ENCODE data around the gene KSR1.
A peak's percentile ranks its signal among the peaks of the same experiment; 100 is the strongest.

The KSR1 gene

DNA sequence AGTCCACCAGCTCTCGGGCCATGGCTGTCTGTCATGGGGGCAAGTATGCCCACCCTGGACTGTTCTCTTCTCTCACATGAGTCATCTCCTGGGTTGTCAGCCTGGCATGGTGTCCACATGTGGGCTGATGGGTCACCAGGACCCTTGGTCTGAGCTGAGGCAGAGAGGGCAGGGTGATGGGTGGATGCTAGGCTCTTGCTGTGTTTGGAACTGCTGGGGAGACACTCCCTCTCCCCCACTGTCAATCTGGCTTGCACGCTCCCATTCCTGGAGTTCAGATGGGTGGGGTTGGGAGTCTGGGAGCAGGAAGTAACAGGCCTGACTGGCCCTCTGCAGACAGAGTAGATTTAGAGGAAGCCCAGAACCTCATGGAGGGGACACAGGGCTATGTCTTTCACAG, 28.9 kb downstream of the KSR1 start:
- Histone ChIP-seq H3K27me3 (no peaks in the 10 kb centered on the region), H3K27ac (no peak overlapping the region), H3K4me1 (ENCODE audit: control insufficient read depth in 1 of 2, insufficient read depth in 1 of 2, low read depth in 1 of 2, low read length in 1 of 2) (peaks cover 25 to 29% of the 10 kb centered on the region in 2 experiments), H3K9me3 (no peaks in the 10 kb centered on the region), H3K4me3 (ENCODE audit: low read depth in 1 of 2, low read length in 1 of 2) (no peak overlapping the region), H3K36me3 (no peaks in the 10 kb centered on the region)
- TF ChIP-seq, protein P1, sequence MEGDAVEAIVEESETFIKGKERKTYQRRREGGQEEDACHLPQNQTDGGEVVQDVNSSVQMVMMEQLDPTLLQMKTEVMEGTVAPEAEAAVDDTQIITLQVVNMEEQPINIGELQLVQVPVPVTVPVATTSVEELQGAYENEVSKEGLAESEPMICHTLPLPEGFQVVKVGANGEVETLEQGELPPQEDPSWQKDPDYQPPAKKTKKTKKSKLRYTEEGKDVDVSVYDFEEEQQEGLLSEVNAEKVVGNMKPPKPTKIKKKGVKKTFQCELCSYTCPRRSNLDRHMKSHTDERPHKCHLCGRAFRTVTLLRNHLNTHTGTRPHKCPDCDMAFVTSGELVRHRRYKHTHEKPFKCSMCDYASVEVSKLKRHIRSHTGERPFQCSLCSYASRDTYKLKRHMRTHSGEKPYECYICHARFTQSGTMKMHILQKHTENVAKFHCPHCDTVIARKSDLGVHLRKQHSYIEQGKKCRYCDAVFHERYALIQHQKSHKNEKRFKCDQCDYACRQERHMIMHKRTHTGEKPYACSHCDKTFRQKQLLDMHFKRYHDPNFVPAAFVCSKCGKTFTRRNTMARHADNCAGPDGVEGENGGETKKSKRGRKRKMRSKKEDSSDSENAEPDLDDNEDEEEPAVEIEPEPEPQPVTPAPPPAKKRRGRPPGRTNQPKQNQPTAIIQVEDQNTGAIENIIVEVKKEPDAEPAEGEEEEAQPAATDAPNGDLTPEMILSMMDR (IDR thresholded peaks at IDR 0.05), result no peak

DNA sequence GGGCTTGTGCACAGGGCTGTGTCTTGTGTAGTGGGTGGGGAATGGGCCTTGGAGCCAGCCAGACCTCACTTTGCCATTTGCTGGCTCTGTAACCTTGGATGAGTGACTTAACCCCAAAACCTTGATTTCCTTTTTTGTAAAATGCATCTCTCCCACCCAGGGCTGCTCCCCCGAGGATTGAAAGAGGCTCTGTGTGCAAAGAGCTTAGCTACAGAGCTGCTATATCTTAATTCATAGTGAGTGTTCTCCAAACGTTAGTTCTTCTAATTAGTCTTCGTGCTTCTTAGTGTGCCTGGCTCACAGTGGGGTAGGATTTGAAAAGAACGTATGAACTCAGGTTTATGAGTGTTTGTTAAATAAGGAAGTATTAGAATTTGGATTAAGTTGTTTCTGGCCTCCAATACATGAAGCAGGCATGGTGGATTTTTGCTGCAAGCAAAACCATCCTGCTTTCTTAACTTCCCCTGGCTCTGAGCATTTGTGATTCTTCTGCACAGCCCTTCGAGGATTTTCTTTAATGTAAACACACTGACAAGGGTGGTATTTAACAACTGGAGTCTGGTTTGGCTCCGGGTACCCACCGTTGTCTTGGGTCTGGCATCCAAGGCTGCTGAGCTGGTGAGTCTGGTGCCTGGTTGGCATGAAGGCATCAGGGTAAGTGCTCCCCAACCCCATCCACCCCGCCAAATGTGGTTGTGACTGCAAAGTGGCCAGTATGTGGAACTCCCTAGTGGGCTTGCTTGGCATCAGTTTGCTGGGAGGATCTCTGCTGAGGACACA, 29.7 kb downstream of the KSR1 start:
- no peaks in the 10 kb centered on the region for H3K36me3 ChIP-seq
- no peaks in the 10 kb centered on the region for H3K9me3 ChIP-seq
- no peaks in the 10 kb centered on the region for H3K27me3 ChIP-seq
- no peak overlapping the region for H3K4me3 ChIP-seq (ENCODE audit: low read depth in 1 of 2, low read length in 1 of 2)
- peaks cover 25 to 29% of the 10 kb centered on the region in 2 experiments for H3K4me1 ChIP-seq (ENCODE audit: control insufficient read depth in 1 of 2, insufficient read depth in 1 of 2, low read depth in 1 of 2, low read length in 1 of 2)
- peak overlapping the region; percentile 33 for H3K27ac ChIP-seq
- TF ChIP-seq, protein P1 (IDR thresholded peaks at IDR 0.05), result no peak

DNA sequence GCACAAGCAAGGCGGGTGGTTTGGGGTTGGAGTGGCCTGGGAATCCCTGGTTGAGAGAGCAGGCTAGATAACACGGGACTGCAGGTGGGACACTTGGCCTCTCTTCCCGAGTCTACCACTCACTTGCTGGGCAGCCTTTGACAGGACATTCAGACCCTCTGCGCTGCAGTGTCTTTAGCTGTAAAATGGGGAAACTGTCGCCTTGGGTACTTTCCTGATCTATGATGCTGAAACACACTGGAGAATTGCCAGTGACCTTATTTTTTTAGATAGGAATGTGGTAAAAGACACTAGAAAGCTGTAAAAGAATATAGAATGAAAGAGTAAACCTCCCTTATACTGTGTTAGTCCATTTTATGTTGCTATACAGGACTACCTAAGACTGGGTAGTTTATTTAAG, 30.5 kb downstream of the KSR1 start:
- H3K27me3 ChIP-seq, result no peaks in the 10 kb centered on the region
- peak overlapping the region; percentile 33 for H3K27ac ChIP-seq
- TF ChIP-seq, protein P1 (IDR thresholded peaks at IDR 0.05), result no peak
- no peaks in the 10 kb centered on the region for H3K36me3 ChIP-seq
- H3K9me3 ChIP-seq, result no peaks in the 10 kb centered on the region
- H3K4me1 ChIP-seq (ENCODE audit: control insufficient read depth in 1 of 2, insufficient read depth in 1 of 2, low read depth in 1 of 2, low read length in 1 of 2), result peaks cover 25 to 29% of the 10 kb centered on the region in 2 experiments
- no peak overlapping the region for H3K4me3 ChIP-seq (ENCODE audit: low read depth in 1 of 2, low read length in 1 of 2)

DNA sequence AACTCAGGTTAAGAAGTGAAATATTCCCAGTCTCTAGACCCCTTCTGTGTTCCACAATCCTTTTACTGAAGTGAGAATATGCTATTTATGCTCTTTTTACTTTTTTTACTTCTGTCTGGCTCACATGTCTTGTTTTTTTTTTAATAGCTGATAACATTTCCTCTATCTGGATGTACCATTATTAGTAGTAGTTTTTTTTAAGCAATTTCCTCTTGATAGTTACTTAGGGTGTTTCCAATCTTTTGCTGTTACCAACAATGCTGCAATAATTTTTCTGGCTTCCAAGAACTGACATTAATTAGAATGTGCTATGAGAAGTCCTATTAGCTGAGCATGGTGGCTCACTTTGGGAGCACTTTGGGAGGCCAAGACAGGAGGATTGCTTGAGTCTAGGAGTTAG, 32.0 kb downstream of the KSR1 start:
- Histone ChIP-seq H3K4me1 (ENCODE audit: control insufficient read depth in 1 of 2, insufficient read depth in 1 of 2, low read depth in 1 of 2, low read length in 1 of 2) (peaks cover 25 to 29% of the 10 kb centered on the region in 2 experiments), H3K9me3 (no peaks in the 10 kb centered on the region), H3K27ac (peak overlapping the region; percentile 13), H3K27me3 (no peaks in the 10 kb centered on the region), H3K4me3 (ENCODE audit: low read depth in 1 of 2, low read length in 1 of 2) (no peak overlapping the region), H3K36me3 (no peaks in the 10 kb centered on the region)
- TF ChIP-seq, protein P1 (IDR thresholded peaks at IDR 0.05), result no peak

DNA sequence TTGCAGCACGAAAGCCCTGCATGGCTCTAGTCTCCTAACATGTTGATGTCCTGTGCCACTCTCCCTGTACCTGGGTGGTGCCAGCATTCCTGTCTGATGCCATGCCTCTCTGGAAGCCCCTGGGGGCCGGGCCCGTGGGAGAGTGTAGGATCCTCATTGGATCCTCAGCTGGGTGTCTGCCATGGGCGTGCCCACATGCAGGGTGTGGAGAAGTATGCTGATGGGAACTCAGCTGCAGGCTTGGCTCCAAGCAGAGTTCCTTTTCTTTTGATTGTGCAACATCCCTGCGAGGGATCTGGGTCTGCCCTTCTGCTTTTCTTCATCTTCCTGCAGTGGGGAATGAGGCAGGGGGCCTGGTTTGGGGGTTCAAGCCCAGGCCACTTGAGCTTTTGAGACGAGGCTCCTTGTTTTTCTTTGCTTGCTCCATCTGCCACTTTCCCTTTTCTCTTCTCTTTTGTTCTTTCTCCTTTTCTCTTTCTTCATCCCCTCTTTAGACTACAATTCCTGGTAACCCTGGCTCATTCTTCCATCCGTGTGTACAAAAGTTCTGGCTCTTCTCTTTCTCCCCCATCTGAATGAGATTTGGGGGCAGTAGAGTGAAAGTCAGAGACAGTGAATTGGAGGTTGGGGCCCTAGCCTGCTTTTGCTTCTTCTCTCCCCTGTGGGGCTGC, 32.9 kb downstream of the KSR1 start:
- TF ChIP-seq, protein P1 (IDR thresholded peaks at IDR 0.05), result no peak
- H3K36me3 ChIP-seq, result no peaks in the 10 kb centered on the region
- H3K27ac ChIP-seq, result peak overlapping the region; percentile 13
- peaks cover 25 to 33% of the 10 kb centered on the region in 2 experiments for H3K4me1 ChIP-seq (ENCODE audit: control insufficient read depth in 1 of 2, insufficient read depth in 1 of 2, low read depth in 1 of 2, low read length in 1 of 2)
- H3K27me3 ChIP-seq, result no peaks in the 10 kb centered on the region
- peak overlapping the region in 1 of 2 experiments; percentile 8 for H3K4me3 ChIP-seq (ENCODE audit: low read depth in 1 of 2, low read length in 1 of 2)
- H3K9me3 ChIP-seq, result no peaks in the 10 kb centered on the region
